Measurements from ENCODE around the gene ARL3.

- TF ChIP-seq CTCF (IDR thresholded peaks at IDR 0.05) (no peak), POLR2A (IDR thresholded peaks at IDR 0.05) (no peak), POLR2AphosphoS5 (IDR thresholded peaks at IDR 0.05) (no peak), EP300 (IDR thresholded peaks at IDR 0.05; ENCODE audit: low read depth) (no peak)
Observed at GRCh38 chr10:102624751-102625645, 89.2 kb downstream of the ARL3 start.
